ENCODE results near the gene LRRC46.

Gene LRRC46

GRCh38 chr17:47853616-47854015 is 22.1 kb downstream of the LRRC46 start:
- no peak for DNase-seq

- DNase-seq, result no peak
These were observed 24.3 kb downstream of the LRRC46 start for GRCh38 chr17:47855737-47856136.

- DNase-seq, result no peak
These were observed 25.4 kb downstream of the LRRC46 start for GRCh38 chr17:47856830-47857229.

- DNase-seq, result no peak
These were observed 26.3 kb downstream of the LRRC46 start for GRCh38 chr17:47857551-47858455.

- DNase-seq, result no peak
These were observed 28.9 kb downstream of the LRRC46 start for GRCh38 chr17:47860386-47860785.

- no peak for DNase-seq
These were observed 31.4 kb downstream of the LRRC46 start for GRCh38 chr17:47862621-47863440.

GRCh38 chr17:47864791-47865216 is 33.3 kb downstream of the LRRC46 start:
- DNase-seq, result no peak

- no peak for DNase-seq
These were observed 35.5 kb downstream of the LRRC46 start for GRCh38 chr17:47866941-47867340.

GRCh38 chr17:47867813-47868533 is 36.5 kb downstream of the LRRC46 start:
- DNase-seq, result no peak

- no peak for DNase-seq
These were observed 37.6 kb downstream of the LRRC46 start for GRCh38 chr17:47869114-47869513.

GRCh38 chr17:47870056-47870455 is 38.6 kb downstream of the LRRC46 start:
- DNase-seq, result no peak

- no peak for DNase-seq
These were observed 39.6 kb downstream of the LRRC46 start for GRCh38 chr17:47871048-47871447.

GRCh38 chr17:47872019-47872650 is 40.7 kb downstream of the LRRC46 start:
- DNase-seq, result no peak

GRCh38 chr17:47872651-47873161 is 41.2 kb downstream of the LRRC46 start:
- no peak for DNase-seq

GRCh38 chr17:47873200-47874090 is 42.0 kb downstream of the LRRC46 start:
- no peak for DNase-seq

GRCh38 chr17:47875011-47875985 is 43.8 kb downstream of the LRRC46 start:
- no peak for DNase-seq

GRCh38 chr17:47877368-47878034 is 46.0 kb downstream of the LRRC46 start:
- DNase-seq, result no peak

- DNase-seq, result no peak
These were observed 46.9 kb downstream of the LRRC46 start for GRCh38 chr17:47878203-47879027.

Measured in NCI-H1092 treated with DMSO at 0.1 percent for 48 hours (cell line).